Panc1 (cell line): ENCODE results near the gene USP17L28.
"Not testable (repeated sequence)": the region's sequence is repeated elsewhere in the genome, so short reads cannot be mapped to it uniquely, and the experiment has no call there.

Source experiments
- CTCF ChIP-seq: fragments of 450-650 bp; IDR thresholded peaks from 2 replicates; pipeline ENCODE4 v1.5.1; 2017; ENCODE audit warnings: mild to moderate bottlenecking
- REST ChIP-seq, 2 experiments: IDR thresholded peaks; 2 replicates each; pipeline ENCODE4 v1.6.1; 2011 to 2012; ENCODE audit warnings: low read depth in 2 of 2, control low read depth in 1 of 2, low read length in 1 of 2, mild to moderate bottlenecking in 1 of 2, moderate library complexity in 1 of 2; ENCODE audit not compliant: insufficient read depth in 1 of 2
- SIN3A ChIP-seq: IDR thresholded peaks from 2 replicates; pipeline ENCODE4 v1.6.1; 2012; ENCODE audit warnings: low read depth, mild to moderate bottlenecking, low read length, moderate library complexity, borderline replicate concordance; ENCODE audit not compliant: insufficient read depth
- TCF7L2 ChIP-seq: IDR thresholded peaks from 2 replicates; pipeline ENCODE4 v1.6.1; 2011; ENCODE audit warnings: mild to moderate bottlenecking, low read depth, low read length, inconsistent platforms

- peak; percentile 71 for TF ChIP-seq CTCF
- not testable (repeated sequence) for TF ChIP-seq TCF7L2; SIN3A; REST (IDR thresholded peaks at IDR 0.05; ENCODE audit: insufficient read depth in 1 of 2, low read depth in 2 of 2, low read length in 1 of 2)
Measured at GRCh38 chr4:9381012-9381534, 32.4 kb downstream of the USP17L28 start.
